Activated CD4-positive, alpha-beta T cell treated with anti-CD3 and anti-CD28 coated beads for 24 hours (primary cell): Measurements from ENCODE around the gene XIAP.

Source experiments
- DNase-seq, 2 donors: peaks; one replicate each; pipeline ENCODE4 v3.0.0-alpha.2; 2020; ENCODE audit warnings: low read depth in 2 of 2

Gene XIAP

GRCh38 chrX:123959281-123960063 lies 99.6 kb downstream of the XIAP start:
- DNase-seq = no peak

GRCh38 chrX:123960956-123961267 lies 101.1 kb downstream of the XIAP start:
- DNase-seq = no peak

GRCh38 chrX:123961268-123962005 lies 101.6 kb downstream of the XIAP start, which contains the start of gene STAG2:
STAG2 (plus strand) TSS chrX:123961706; CDS start chrX:124022628, 60,922 bp downstream.
- peak; percentile 34 to 35 for DNase-seq

GRCh38 chrX:123962006-123962467 lies 102.2 kb downstream of the XIAP start:
- no peak for DNase-seq

GRCh38 chrX:123962794-123963373 lies 103.0 kb downstream of the XIAP start:
- peak; percentile 67 to 72 for DNase-seq
